ENCODE measurements around the gene GNL2.
"Not testable (repeated sequence)": the region's sequence is repeated elsewhere in the genome, so short reads cannot be mapped to it uniquely, and the experiment has no call there.

The GNL2 gene

GRCh38 chr1:37559080-37559479 lies 36.7 kb downstream of the GNL2 start:
- DNase-seq: no peak

GRCh38 chr1:37558411-37558810 lies 37.3 kb downstream of the GNL2 start:
- DNase-seq: no peak

- no peak for DNase-seq
These were observed 38.3 kb downstream of the GNL2 start for GRCh38 chr1:37557402-37557801.

DNA sequence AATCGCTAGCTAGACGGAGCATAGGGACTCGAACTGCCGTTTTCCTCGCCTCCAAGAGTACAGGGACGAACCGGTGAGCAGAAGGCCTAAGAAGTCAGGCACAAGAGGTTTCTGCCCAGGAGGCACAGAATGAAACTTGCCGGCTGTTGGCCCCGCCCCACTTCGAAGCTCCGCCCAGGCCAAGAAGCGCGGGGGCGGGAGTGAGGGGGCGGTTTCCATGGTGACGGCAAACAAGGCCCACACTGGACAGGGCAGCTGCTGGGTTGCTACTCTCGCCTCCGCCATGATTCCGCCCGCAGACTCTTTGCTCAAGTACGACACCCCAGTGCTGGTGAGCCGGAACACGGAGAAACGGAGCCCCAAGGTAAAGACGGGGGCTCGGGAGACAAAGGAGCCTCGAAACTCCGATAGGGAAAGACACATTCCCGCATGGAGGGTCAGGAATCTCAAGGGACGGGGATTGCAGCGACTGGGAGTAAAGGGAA lies 39.0 kb downstream of the GNL2 start, which contains the start of gene DNALI1:
Gene DNALI1, plus strand, starts transcription at position 229 of the 485 bp plus-strand sequence. Its CDS starts 55 bp downstream, at position 284.
- peak; percentile 95 for DNase-seq

DNA sequence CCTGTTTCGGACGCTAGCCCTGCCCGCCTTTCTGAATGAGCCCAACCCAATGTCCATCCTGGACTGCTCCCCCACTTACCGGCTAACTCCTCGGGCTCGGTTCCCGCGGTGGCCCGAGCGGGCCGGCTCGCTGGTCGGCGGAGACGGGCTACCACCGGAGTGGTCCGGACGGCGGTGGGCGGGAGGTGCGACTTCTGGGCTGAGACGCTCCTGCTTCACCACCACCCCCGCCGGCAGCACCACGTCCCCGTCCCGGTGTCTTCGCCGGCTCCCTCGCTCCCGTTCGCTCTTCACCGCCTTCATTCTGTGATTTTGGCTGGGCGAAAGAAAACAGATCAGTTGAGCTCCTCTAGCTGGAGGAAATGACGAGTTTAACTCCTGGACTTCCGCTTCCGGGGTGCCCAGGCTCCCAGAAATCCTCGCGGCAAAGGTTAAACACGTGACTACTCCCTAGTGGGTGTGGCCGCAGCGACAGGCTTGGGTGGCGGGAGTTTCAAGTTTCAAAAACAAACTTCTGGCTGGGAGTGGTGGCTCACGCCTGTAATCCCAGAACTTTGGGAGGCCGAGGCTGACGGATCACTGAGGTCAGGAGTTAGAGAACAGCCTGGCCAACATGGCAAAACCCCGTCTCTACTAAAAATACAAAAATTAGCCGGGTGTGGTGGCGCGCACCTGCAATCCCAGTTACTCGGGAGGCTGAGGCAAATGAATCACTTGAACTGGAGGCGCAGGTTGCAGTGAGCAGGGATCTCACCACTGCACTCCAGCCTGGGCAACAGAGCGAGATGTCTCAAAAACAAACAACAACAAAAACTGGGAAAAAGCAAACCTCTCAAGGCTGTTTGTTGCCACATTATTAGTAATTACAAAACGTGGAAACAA lies 41.6 kb downstream of the GNL2 start, which contains the start of gene SNIP1:
Gene SNIP1, minus strand, starts transcription at position 367 of the 882 bp plus-strand sequence. Its CDS starts 64 bp downstream, at position 303.
- peak; percentile 78 for DNase-seq

DNA sequence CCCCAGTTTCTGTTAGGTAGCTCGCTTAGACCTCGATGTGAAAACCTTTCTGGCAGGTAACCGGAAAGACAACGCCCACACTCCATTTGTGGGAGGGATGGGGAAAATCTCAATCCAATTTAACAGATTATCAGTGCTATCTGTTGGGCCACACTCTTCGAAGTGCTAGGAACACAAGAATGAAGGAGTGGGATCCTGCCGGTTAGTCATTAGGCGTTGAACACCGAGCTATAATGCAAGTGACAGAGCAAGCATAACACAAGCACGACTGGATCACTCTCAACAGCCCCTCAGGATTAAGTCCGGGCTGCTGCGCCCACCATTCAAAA lies 42.2 kb downstream of the GNL2 start:
- no peak for DNase-seq

GRCh38 chr1:37549341-37549740 lies 46.4 kb downstream of the GNL2 start:
- DNase-seq: no peak

- DNase-seq: no peak
These were observed 50.7 kb downstream of the GNL2 start for GRCh38 chr1:37545019-37545418.

GRCh38 chr1:37544530-37544929 lies 51.2 kb downstream of the GNL2 start:
- DNase-seq: no peak

DNA sequence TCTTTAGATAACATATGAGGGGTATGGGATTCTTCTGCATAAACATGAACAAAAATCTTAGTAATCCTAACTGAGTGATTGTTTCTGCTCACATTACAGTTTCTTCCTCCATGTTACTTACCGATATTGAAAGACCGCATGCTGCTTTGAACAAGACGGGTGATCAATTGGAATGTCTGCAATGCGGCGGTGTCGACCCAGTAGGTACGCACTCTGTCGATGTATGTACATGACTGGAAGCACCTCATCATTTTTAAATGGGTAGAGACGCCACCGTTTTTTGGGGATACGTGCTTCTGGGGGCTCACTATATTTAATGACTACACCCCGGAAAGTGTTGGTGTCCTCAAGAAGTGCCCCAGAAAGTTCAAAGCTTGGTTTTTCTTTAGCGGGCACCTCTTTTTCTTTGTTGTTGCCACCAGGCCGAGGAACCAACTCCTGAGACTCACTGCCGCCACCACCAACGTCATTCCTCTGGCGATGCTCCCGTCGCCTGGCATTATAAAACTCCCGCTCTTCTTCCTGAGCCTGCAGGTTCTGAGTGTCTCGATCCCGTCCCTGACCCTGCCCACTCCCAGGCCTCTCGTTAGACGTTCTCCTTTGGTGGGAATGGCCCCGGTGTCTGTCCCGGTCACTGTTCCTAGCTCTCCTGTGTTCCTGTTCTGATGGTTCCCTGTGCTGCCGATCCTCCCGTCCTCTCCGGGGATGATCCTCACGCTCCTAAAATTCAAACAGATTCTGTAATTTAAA lies 55.5 kb downstream of the GNL2 start:
- no peak for DNase-seq

DNA sequence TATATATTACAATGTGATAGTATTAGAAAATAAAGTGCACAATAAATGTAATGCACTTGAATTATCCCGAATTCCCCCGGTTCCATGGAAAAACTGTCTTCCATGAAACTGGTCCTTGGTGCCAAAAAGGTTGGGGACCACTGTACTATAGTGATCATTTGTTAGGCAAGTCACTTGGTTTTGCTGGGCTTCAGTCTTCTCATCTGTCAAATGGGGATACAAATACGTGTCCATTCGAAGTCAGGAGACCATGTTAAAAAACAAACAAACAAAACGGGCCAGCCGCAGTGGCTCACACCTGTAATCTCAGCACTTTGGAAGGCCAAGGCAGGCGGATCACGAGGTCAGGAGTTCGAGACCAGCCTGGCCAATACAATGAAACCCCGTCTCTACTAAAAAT lies 56.6 kb downstream of the GNL2 start:
- not testable (repeated sequence) for DNase-seq

DNA sequence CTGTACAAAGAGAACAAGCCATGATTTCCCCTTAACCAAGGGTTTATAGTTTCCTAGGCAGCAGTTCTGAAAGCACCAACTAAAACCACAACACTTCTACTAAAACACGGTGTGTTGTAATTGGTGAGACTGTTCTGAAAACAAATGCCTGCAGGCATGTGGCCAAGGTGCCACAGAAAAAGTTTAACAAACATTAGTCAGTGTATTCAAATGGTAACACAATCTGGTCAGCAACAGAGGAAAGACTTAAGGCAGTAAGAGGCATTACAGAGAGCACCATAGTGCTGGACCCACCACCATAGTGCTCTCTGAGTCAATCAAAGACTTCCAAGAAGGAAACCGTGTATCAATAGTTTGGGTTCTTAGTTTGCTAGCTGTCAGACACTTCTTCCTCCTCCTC lies 58.4 kb downstream of the GNL2 start:
- no peak for DNase-seq

DNA sequence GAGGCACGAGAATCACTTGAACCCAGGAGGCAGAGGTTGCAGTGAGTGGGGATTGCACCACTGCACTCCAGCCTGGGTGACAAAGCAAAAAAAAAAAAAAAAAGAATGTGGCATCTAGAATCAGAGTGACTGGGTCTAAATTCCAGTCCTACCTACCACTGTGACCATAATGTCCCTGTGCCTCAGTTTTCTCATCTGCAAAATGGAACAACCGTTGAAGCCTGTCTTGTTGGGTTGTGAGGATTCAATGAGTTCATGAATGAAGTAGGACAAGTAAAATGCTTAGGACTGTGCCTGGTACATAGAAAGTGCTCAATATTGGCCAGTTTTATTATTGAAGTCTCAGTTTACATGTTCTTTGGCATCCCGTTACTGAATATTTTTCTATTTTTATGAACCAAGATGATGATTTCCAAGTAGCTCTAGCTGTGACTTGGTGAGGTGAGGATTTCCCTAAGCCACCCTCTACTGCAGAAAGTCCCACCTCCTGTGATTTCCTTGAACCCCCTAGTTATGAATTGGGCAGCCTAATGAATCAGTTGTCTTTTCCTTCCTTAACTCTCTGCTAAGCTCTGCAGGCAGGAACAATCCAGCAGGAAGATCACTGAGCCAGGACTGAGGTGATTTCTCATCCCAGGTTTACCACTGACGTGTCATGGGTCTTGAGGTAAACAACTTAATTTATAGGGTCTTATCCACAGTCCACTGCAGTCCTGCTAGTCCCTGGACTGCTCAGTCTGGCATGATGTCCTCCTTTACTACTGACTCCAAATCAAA lies 62.2 kb downstream of the GNL2 start:
- no peak for DNase-seq

- not testable (repeated sequence) for DNase-seq
These were observed 63.1 kb downstream of the GNL2 start for GRCh38 chr1:37532418-37533156.

- not testable (repeated sequence) for DNase-seq
These were observed 65.8 kb downstream of the GNL2 start for GRCh38 chr1:37529888-37530287.

- DNase-seq: no peak
These were observed 76.1 kb downstream of the GNL2 start for GRCh38 chr1:37519613-37520012.

GRCh38 chr1:37518929-37519328 lies 76.8 kb downstream of the GNL2 start:
- DNase-seq: not testable (repeated sequence)

DNA sequence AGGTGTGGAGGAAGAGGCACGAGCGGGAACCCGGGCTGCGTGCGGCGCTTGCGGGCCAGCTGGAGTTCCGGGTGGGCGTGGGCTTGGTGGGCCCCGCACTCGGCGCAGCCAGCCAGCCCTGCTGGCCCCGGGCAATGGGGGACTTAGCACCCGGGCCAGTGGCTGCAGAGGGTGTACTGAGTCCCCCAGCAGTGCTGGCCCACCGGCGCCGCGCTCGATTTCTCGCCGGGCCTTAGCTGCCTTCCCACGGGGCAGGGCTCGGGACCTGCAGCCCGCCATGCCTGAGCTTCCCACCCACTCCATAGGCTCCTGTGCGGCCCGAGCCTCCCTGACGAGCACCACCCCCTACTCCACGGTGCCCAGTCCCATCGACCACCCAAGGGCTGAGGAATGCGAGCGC lies 77.5 kb downstream of the GNL2 start:
- not testable (repeated sequence) for DNase-seq

DNA sequence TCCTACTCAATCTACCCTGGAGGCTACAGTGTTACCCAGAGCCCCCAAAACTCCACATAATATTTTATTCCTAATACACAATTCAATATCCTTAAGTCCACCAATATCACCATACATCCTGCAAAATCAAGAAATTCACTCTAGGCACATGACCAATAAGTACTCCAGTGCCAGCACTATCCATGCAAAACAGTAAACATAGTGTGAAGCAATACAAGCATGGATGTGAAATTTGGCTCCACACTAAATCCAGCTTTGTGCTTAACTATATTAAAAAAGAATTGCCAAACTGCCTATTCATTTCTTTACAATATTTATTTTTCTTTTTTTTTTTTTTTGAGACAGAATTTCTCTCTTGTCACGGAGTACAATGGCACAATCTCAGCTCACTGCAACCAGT lies 78.2 kb downstream of the GNL2 start:
- DNase-seq: no peak

All from T1000 (cell line).